SK-N-SH (cell line): ENCODE data around the gene PEF1. TPM values are rescaled to one million over a fixed set of nuclear protein-coding genes. Genes with fewer than 3 reads are reported as not detected.

Experiments
- CTCF ChIA-PET: fragments of 300-600, 350-600 bp; formaldehyde crosslinking; extraction: SDS; loops from one replicate; lab custom pipeline; 2021; lab: Yijun Ruan, JAX
- POLR2A ChIA-PET: fragments of 350-600 bp; sonication (Branson Sonifier 250); formaldehyde crosslinking; extraction: SDS; loops from one replicate; lab custom pipeline; 2020; ENCODE audit warnings: antibody characterized with exemption, inconsistent platforms; lab: Yijun Ruan, JAX
- DNase-seq: peaks from one replicate; pipeline ENCODE4 v3.0.0; 2012
- H2AFZ ChIP-seq: fragments of 200-600 bp; sonication (generic); 2 replicates; pipeline ENCODE4 v1.8.1; 2016; ENCODE audit warnings: antibody characterized with exemption, mild to moderate bottlenecking, low read depth
- H3F3A ChIP-seq: fragments of 200-600 bp; sonication (generic); replicated peaks from 2 replicates; pipeline ENCODE3; 2016; ENCODE audit warnings: antibody characterized with exemption, mild to moderate bottlenecking; ENCODE audit not compliant: insufficient read depth
- H3K27ac ChIP-seq, 2 experiments: fragments of 200-500 bp in 1 of 2; fragments of 200-600 bp in 1 of 2; sonication (Bioruptor generic) in 1 of 2; sonication (generic), shearing (Covaris generic) in 1 of 2; 2 replicates each; pipeline versions ENCODE4 v1.5.1 to v1.6.1; 2014 to 2016; ENCODE audit warnings: low read depth in 2 of 2, inconsistent platforms in 1 of 2, low read length in 1 of 2, mild to moderate bottlenecking in 1 of 2, mixed read lengths in 1 of 2
- H3K27me3 ChIP-seq: fragments of 200-600 bp; sonication (generic), shearing (Covaris generic); 2 replicates; pipeline ENCODE4 v1.6.1; 2016; ENCODE audit warnings: mixed run types; ENCODE audit not compliant: insufficient read depth
- H3K36me3 ChIP-seq, 2 experiments: fragments of 200-500 bp in 1 of 2; fragments of 200-600 bp in 1 of 2; sonication (Bioruptor generic) in 1 of 2; sonication (generic) in 1 of 2; replicated peaks in 1 of 2; 2 replicates each; pipeline versions ENCODE3 to v1.5.1; 2014 to 2016; ENCODE audit warnings: low read length in 1 of 2, mild to moderate bottlenecking in 1 of 2; ENCODE audit not compliant: insufficient read depth in 2 of 2, control insufficient read depth in 1 of 2
- H3K4me1 ChIP-seq, 2 experiments: fragments of 200-500 bp in 1 of 2; fragments of 200-600 bp in 1 of 2; sonication (Bioruptor generic) in 1 of 2; sonication (generic), shearing (Covaris generic) in 1 of 2; 2 replicates each; pipeline versions ENCODE4 v1.5.1 to v1.6.1; 2014 to 2016; ENCODE audit warnings: low read depth in 1 of 2, low read length in 1 of 2, mixed run types in 1 of 2; ENCODE audit not compliant: insufficient read depth in 2 of 2, control insufficient read depth in 1 of 2
- H3K4me2 ChIP-seq: fragments of 200-600 bp; sonication (generic), shearing (Covaris generic); 2 replicates; pipeline ENCODE4 v1.6.1; 2017; ENCODE audit warnings: mixed run types
- H3K4me3 ChIP-seq, 2 experiments: fragments of 200-500 bp in 1 of 2; fragments of 200-600 bp in 1 of 2; sonication (Bioruptor generic) in 1 of 2; sonication (generic), shearing (Covaris generic) in 1 of 2; 2 replicates each; pipeline versions ENCODE4 v1.5.1 to v1.8.1; 2014 to 2016; ENCODE audit warnings: low read depth in 2 of 2, inconsistent platforms in 1 of 2, low read length in 1 of 2, mild to moderate bottlenecking in 1 of 2, mixed read lengths in 1 of 2, moderate library complexity in 1 of 2
- H3K79me2 ChIP-seq: fragments of 200-600 bp; sonication (generic); 2 replicates; pipeline ENCODE4 v1.8.1; 2017; ENCODE audit warnings: mild to moderate bottlenecking; ENCODE audit not compliant: insufficient read depth
- H3K9ac ChIP-seq: fragments of 200-600 bp; sonication (generic); 2 replicates; pipeline ENCODE4 v1.6.1; 2017; ENCODE audit warnings: mixed run types
- H3K9me2 ChIP-seq: fragments of 200-600 bp; sonication (generic); 2 replicates; pipeline ENCODE4 v1.6.1; 2017; ENCODE audit warnings: mixed run types
- H3K9me3 ChIP-seq: fragments of 200-600 bp; sonication (generic); 2 replicates; pipeline ENCODE4 v1.6.1; 2017; ENCODE audit warnings: mixed run types, mild to moderate bottlenecking, moderate library complexity
- H4K20me1 ChIP-seq: fragments of 200-600 bp; sonication (generic); 2 replicates; pipeline ENCODE4 v1.6.1; 2017; ENCODE audit warnings: mild to moderate bottlenecking, mixed run types; ENCODE audit not compliant: insufficient read depth
- ELF1 ChIP-seq: IDR thresholded peaks from 2 replicates; pipeline ENCODE4 v1.4.0; 2012
- EP300 ChIP-seq, 2 experiments: IDR thresholded peaks; 2 replicates each; pipeline versions ENCODE4 v1.4.0 to v1.6.1; 2012; ENCODE audit warnings: borderline replicate concordance in 1 of 2, low read depth in 1 of 2, low read length in 1 of 2
- FOSL2 ChIP-seq: IDR thresholded peaks from 2 replicates; pipeline ENCODE4 v1.4.0; 2012; ENCODE audit warnings: low read depth, mild to moderate bottlenecking, moderate library complexity, borderline replicate concordance
- FOXM1 ChIP-seq: IDR thresholded peaks from 2 replicates; pipeline ENCODE4 v1.4.0; 2012; ENCODE audit warnings: low read depth, mild to moderate bottlenecking
- MEF2A ChIP-seq: IDR thresholded peaks from 2 replicates; pipeline ENCODE4 v1.4.0; 2012; ENCODE audit warnings: low read depth, borderline replicate concordance
- NFIC ChIP-seq: IDR thresholded peaks from 2 replicates; pipeline ENCODE4 v1.4.0; 2012; ENCODE audit warnings: borderline replicate concordance
- NRF1 ChIP-seq: IDR thresholded peaks from 2 replicates; pipeline ENCODE4 v1.6.1; 2012; ENCODE audit warnings: low read depth, mild to moderate bottlenecking, low read length
- POLR2AphosphoS5 ChIP-seq: IDR thresholded peaks from 2 replicates; pipeline ENCODE4 v1.6.1; 2012; ENCODE audit warnings: low read depth, low read length
- RAD21 ChIP-seq: IDR thresholded peaks from 2 replicates; pipeline ENCODE4 v1.6.1; 2012; ENCODE audit warnings: mild to moderate bottlenecking, low read length
- RCOR1 ChIP-seq: fragments of 150-350 bp; IDR thresholded peaks from 2 replicates; pipeline ENCODE4 v1.6.1; 2017; ENCODE audit warnings: antibody characterized with exemption, low read length
- SIN3A ChIP-seq: IDR thresholded peaks from 2 replicates; pipeline ENCODE4 v1.6.1; 2012; ENCODE audit warnings: low read depth, mild to moderate bottlenecking, low read length, moderate library complexity, borderline replicate concordance
- SMC3 ChIP-seq: IDR thresholded peaks from 2 replicates; pipeline ENCODE4 v1.6.1; 2012; ENCODE audit warnings: low read depth, low read length, improper control_type of control experiment
- TAF1 ChIP-seq: IDR thresholded peaks from 2 replicates; pipeline ENCODE4 v1.6.1; 2012; ENCODE audit warnings: low read depth, mild to moderate bottlenecking, low read length, moderate library complexity, borderline replicate concordance
- TCF12 ChIP-seq: IDR thresholded peaks from 2 replicates; pipeline ENCODE4 v1.4.0; 2012
- TEAD4 ChIP-seq: IDR thresholded peaks from 2 replicates; pipeline ENCODE4 v1.4.0; 2012; ENCODE audit warnings: mild to moderate bottlenecking, borderline replicate concordance; ENCODE audit not compliant: insufficient read depth
- WGBS: methylation state at CpG from one replicate; pipeline ENCODE4 v1.1.6; 2017; ENCODE audit warnings: low lambda C conversion rate; 5-methylcytosine and 5-hydroxymethylcytosine counted together
- polyA plus RNA-seq, 3 experiments: library from polyadenylated mRNA; depleted of rRNA; stranded (reverse); fragments of >200 nt; gene quantifications; 2 replicates each; pipeline ENCODE4 v1.2.3, GENCODE V29; 2012
- TF ChIP-seq, protein P1 (sequence below): fragments of 150-350 bp; IDR thresholded peaks from 2 replicates; pipeline ENCODE4 v1.6.1; 2017; ENCODE audit warnings: antibody characterized with exemption, low read length, low read depth, borderline replicate concordance
- TF ChIP-seq, protein P2 (sequence below): fragments of 150-350 bp; IDR thresholded peaks from 2 replicates; pipeline ENCODE4 v1.6.1; 2016; ENCODE audit warnings: mild to moderate bottlenecking, low read depth, low read length
- TF ChIP-seq, protein P3 (sequence below): IDR thresholded peaks from 2 replicates; pipeline ENCODE4 v1.6.1; 2012; ENCODE audit warnings: mild to moderate bottlenecking, low read depth, low read length, moderate library complexity
- TF ChIP-seq, protein P4 (sequence below): IDR thresholded peaks from 2 replicates; pipeline ENCODE4; 2012
- TF ChIP-seq, protein P5 (sequence below): IDR thresholded peaks from 2 replicates; pipeline ENCODE4 v1.4.0; 2012; ENCODE audit warnings: low read depth
- TF ChIP-seq, protein P6 (sequence below): IDR thresholded peaks from 2 replicates; pipeline ENCODE4 v1.4.0; 2012; ENCODE audit warnings: low read depth, borderline replicate concordance

The PEF1 gene
- polyA plus RNA-seq, 1 of the 3 experiments (the other 2 are of a cell fraction): 51.9 TPM

DNA sequence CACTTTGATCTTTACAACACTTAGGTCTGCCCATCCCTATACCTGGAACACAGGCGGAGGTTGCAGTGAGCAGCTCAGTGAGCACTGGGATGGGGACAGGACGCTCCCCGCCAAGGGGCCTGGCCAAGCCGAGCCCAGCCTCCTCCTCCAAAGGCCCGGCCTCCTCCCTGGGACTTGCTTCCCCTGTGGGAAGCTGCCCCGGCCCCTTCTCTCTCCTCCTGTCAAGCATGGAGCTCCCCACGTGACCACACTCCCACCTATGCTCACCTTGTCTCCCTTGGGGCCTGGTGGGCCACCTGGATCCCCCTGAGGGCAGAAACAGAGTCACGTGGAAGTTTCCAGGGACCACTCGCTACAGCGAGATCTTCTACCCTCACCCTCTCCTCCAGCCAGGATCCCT, 46.2 kb upstream of the PEF1 start (continued):
- TF ChIP-seq, protein P1, sequence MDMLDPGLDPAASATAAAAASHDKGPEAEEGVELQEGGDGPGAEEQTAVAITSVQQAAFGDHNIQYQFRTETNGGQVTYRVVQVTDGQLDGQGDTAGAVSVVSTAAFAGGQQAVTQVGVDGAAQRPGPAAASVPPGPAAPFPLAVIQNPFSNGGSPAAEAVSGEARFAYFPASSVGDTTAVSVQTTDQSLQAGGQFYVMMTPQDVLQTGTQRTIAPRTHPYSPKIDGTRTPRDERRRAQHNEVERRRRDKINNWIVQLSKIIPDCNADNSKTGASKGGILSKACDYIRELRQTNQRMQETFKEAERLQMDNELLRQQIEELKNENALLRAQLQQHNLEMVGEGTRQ: no peak
- TF ChIP-seq, protein P2, sequence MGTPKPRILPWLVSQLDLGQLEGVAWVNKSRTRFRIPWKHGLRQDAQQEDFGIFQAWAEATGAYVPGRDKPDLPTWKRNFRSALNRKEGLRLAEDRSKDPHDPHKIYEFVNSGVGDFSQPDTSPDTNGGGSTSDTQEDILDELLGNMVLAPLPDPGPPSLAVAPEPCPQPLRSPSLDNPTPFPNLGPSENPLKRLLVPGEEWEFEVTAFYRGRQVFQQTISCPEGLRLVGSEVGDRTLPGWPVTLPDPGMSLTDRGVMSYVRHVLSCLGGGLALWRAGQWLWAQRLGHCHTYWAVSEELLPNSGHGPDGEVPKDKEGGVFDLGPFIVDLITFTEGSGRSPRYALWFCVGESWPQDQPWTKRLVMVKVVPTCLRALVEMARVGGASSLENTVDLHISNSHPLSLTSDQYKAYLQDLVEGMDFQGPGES: no peak
- TF ChIP-seq RCOR1: no peak
- no peak for TF ChIP-seq ELF1
- no peak for TF ChIP-seq RAD21
- no peak for TF ChIP-seq FOXM1
- TF ChIP-seq SMC3: no peak

DNA sequence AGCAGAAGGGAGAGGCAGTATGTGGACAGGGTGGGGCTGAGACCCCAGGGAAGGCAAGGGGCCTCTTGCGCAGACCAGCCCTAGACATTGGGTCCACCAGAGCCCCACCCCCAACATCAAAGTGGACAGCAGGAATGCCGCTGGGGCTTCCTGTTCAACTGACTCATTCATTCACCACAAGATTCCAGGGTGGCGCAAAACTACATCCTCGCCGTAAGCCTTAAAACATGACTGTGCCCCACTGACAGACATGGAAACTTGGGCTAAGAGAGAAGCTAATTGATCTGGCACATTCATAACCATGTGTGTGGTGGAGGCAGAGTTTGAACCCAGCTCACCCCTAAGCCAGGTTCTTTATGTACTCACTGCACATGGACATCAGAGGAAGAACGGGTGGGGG, 45.2 kb upstream of the PEF1 start:
- 29% methylated on average over 4 of the region's 6 CpGs for WGBS
- Histone ChIP-seq H2AFZ (no peak overlapping the region), H3K9me3 (no peaks in the 10 kb centered on the region), H3K9me2 (no peaks in the 10 kb centered on the region), H3K27ac (peak overlapping the region in 1 of 2 experiments; percentile 85; a peak in 2 of 4 replicates), H3K4me2 (peak overlapping the region; percentile 76), H4K20me1 (no peaks in the 10 kb centered on the region), H3F3A (peaks cover 3% of the 10 kb centered on the region), H3K27me3 (no peaks in the 10 kb centered on the region), H3K79me2 (no peaks in the 10 kb centered on the region), H3K36me3 (no peaks in the 10 kb centered on the region), H3K4me3 (no peak overlapping the region), H3K4me1 (peaks cover 18 to 23% of the 10 kb centered on the region in 2 experiments; a peak in 3 of 4 replicates), H3K9ac (peak overlapping the region; percentile 69; the same call in 1 of the 2 replicates)
- DNase-seq: no peak
- CTCF ChIA-PET: interaction anchor here (1.0 to 1.3 kb wide), 2 partner anchors 15 to 17 kb away, joined by 3 read pairs; no protein-coding TSS in a partner anchor
- TF ChIP-seq FOSL2 (peak; percentile 87; the same call in 1 of the 2 replicates), NFIC (peak; percentile 74; the same call in 1 of the 2 replicates), EP300 (IDR thresholded peaks at IDR 0.05; ENCODE audit: borderline replicate concordance in 1 of 2, low read depth in 1 of 2, low read length in 1 of 2) (peak in 1 of 2 experiments; percentile 83; a peak in 1 of 4 replicates), TEAD4 (peak; percentile 94), MEF2A (no peak), SIN3A (peak; percentile 62; the same call in 1 of the 2 replicates), POLR2AphosphoS5 (peak; percentile 41; the same call in 1 of the 2 replicates), TAF1 (peak; percentile 51; the same call in 1 of the 2 replicates), TCF12 (peak; percentile 79; the same call in 1 of the 2 replicates), NRF1 (no peak)
- TF ChIP-seq, protein P3, sequence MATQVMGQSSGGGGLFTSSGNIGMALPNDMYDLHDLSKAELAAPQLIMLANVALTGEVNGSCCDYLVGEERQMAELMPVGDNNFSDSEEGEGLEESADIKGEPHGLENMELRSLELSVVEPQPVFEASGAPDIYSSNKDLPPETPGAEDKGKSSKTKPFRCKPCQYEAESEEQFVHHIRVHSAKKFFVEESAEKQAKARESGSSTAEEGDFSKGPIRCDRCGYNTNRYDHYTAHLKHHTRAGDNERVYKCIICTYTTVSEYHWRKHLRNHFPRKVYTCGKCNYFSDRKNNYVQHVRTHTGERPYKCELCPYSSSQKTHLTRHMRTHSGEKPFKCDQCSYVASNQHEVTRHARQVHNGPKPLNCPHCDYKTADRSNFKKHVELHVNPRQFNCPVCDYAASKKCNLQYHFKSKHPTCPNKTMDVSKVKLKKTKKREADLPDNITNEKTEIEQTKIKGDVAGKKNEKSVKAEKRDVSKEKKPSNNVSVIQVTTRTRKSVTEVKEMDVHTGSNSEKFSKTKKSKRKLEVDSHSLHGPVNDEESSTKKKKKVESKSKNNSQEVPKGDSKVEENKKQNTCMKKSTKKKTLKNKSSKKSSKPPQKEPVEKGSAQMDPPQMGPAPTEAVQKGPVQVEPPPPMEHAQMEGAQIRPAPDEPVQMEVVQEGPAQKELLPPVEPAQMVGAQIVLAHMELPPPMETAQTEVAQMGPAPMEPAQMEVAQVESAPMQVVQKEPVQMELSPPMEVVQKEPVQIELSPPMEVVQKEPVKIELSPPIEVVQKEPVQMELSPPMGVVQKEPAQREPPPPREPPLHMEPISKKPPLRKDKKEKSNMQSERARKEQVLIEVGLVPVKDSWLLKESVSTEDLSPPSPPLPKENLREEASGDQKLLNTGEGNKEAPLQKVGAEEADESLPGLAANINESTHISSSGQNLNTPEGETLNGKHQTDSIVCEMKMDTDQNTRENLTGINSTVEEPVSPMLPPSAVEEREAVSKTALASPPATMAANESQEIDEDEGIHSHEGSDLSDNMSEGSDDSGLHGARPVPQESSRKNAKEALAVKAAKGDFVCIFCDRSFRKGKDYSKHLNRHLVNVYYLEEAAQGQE: peak; percentile 81
- TF ChIP-seq, protein P4, sequence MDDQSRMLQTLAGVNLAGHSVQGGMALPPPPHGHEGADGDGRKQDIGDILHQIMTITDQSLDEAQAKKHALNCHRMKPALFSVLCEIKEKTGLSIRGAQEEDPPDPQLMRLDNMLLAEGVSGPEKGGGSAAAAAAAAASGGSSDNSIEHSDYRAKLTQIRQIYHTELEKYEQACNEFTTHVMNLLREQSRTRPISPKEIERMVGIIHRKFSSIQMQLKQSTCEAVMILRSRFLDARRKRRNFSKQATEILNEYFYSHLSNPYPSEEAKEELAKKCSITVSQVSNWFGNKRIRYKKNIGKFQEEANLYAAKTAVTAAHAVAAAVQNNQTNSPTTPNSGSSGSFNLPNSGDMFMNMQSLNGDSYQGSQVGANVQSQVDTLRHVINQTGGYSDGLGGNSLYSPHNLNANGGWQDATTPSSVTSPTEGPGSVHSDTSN: peak; percentile 92
- TF ChIP-seq, protein P5, sequence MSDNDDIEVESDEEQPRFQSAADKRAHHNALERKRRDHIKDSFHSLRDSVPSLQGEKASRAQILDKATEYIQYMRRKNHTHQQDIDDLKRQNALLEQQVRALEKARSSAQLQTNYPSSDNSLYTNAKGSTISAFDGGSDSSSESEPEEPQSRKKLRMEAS: peak; percentile 84
- TF ChIP-seq, protein P6, sequence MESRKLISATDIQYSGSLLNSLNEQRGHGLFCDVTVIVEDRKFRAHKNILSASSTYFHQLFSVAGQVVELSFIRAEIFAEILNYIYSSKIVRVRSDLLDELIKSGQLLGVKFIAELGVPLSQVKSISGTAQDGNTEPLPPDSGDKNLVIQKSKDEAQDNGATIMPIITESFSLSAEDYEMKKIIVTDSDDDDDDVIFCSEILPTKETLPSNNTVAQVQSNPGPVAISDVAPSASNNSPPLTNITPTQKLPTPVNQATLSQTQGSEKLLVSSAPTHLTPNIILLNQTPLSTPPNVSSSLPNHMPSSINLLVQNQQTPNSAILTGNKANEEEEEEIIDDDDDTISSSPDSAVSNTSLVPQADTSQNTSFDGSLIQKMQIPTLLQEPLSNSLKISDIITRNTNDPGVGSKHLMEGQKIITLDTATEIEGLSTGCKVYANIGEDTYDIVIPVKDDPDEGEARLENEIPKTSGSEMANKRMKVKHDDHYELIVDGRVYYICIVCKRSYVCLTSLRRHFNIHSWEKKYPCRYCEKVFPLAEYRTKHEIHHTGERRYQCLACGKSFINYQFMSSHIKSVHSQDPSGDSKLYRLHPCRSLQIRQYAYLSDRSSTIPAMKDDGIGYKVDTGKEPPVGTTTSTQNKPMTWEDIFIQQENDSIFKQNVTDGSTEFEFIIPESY: no peak
- POLR2A ChIA-PET: no interaction called here
